K562 (cell line): Measurements from ENCODE around the gene GASK1A. TPM values are rescaled to one million over a fixed set of nuclear protein-coding genes. Genes with fewer than 3 reads are reported as not detected.
A peak's percentile ranks its signal among the peaks of the same experiment; 100 is the strongest.

Source experiments
- ATAC-seq: fragments of 200-7000 bp; cut with Tn5 transposase; 3 replicates; pipeline ENCODE4 v1.9.1; 2020; ENCODE audit warnings: moderate library complexity
- BruUV-seq: library from RNA; stranded (reverse); fragments of 400-500 nt; replicated peaks from 2 replicates; lab custom pipeline; 2021; lab: Mats Ljungman, UMichigan
- CTCF ChIA-PET: fragments of 300-600 bp; formaldehyde crosslinking; extraction: SDS; loops from one replicate; lab custom pipeline; 2021; ENCODE audit warnings: low intra/inter-chr PET ratio; lab: Yijun Ruan, JAX
- POLR2A ChIA-PET: fragments of 300-600, 350-650 bp; sonication (Branson Sonifier 250); formaldehyde crosslinking; extraction: SDS; loops from one replicate; lab custom pipeline; 2021; ENCODE audit warnings: antibody characterized with exemption, inconsistent platforms; lab: Yijun Ruan, JAX
- DNase-seq, 4 experiments: peaks; one replicate each; pipeline versions ENCODE4 v3.0.0 to v3.0.0-alpha.2; 2011 to 2018; ENCODE audit warnings: low spot score in 3 of 4, mixed read lengths in 3 of 4; ENCODE audit errors: extremely low read depth in 1 of 4
- FAIRE-seq: peaks from 2 replicates; lab custom pipeline; 2011; peaks lifted over from hg19 to GRCh38; lab: Jason Lieb, UNC
- H2AFZ ChIP-seq: 2 replicates; pipeline ENCODE4 v1.6.0; 2011; ENCODE audit warnings: low read depth, low read length, control low read depth, inconsistent platforms
- H3K27ac ChIP-seq: fragments of 200-600 bp; 3 replicates; pipeline ENCODE4 v1.8.0; 2011; ENCODE audit warnings: low read depth, mild to moderate bottlenecking, control low read depth, inconsistent platforms, low read length, moderate library complexity, mixed read lengths; ENCODE audit errors: extremely low read depth
- H3K27me3 ChIP-seq, 2 experiments: fragments of 300-600 bp in 1 of 2; 2 replicates in 1 of 2; 3 replicates in 1 of 2; pipeline versions ENCODE4 v1.6.0 to v1.8.0; 2011; ENCODE audit warnings: inconsistent platforms in 2 of 2, low read length in 2 of 2, mild to moderate bottlenecking in 1 of 2, mixed read lengths in 1 of 2, moderate library complexity in 1 of 2; ENCODE audit not compliant: control insufficient read depth in 2 of 2, insufficient read depth in 2 of 2
- H3K36me3 ChIP-seq: fragments of 300-600 bp; 3 replicates; pipeline ENCODE4 v1.8.0; 2011; ENCODE audit warnings: mild to moderate bottlenecking, low read length, inconsistent platforms; ENCODE audit not compliant: control insufficient read depth, insufficient read depth
- H3K4me1 ChIP-seq, 2 experiments: fragments of 200-600 bp in 1 of 2; replicated peaks in 1 of 2; 2 replicates in 1 of 2; 3 replicates in 1 of 2; pipeline versions ENCODE4 v1.5.1 to v1.8.0; 2011; ENCODE audit warnings: inconsistent platforms in 2 of 2, low read length in 2 of 2, mild to moderate bottlenecking in 1 of 2, mixed read lengths in 1 of 2, moderate library complexity in 1 of 2; ENCODE audit not compliant: control insufficient read depth in 2 of 2, insufficient read depth in 2 of 2
- H3K4me2 ChIP-seq: 2 replicates; pipeline ENCODE4 v1.6.1; 2011; ENCODE audit warnings: low read length, control low read depth, inconsistent platforms, mixed read lengths; ENCODE audit not compliant: insufficient read depth
- H3K4me3 ChIP-seq: fragments of 200-600 bp; sonication (generic), shearing (Covaris generic); 2 replicates; pipeline ENCODE4 v1.5.1; 2016; ENCODE audit warnings: control low read depth, inconsistent platforms
- H3K79me2 ChIP-seq: fragments of 200-600 bp; 3 replicates; pipeline ENCODE4 v1.8.0; 2011; ENCODE audit warnings: low read length, inconsistent platforms; ENCODE audit not compliant: control insufficient read depth, insufficient read depth
- H3K9ac ChIP-seq, 2 experiments: 2 replicates each; pipeline versions ENCODE4 v1.6.0 to v1.6.1; 2011; ENCODE audit warnings: low read depth in 2 of 2, low read length in 2 of 2, control low read depth in 1 of 2, inconsistent platforms in 1 of 2, mild to moderate bottlenecking in 1 of 2, mixed read lengths in 1 of 2; ENCODE audit not compliant: insufficient read depth in 1 of 2
- H3K9me1 ChIP-seq: one replicate; pipeline ENCODE4 v1.6.0; 2011; ENCODE audit warnings: inconsistent platforms, mild to moderate bottlenecking, low read length, moderate library complexity; ENCODE audit not compliant: control insufficient read depth, insufficient read depth
- H3K9me3 ChIP-seq: replicated peaks from 2 replicates; pipeline ENCODE4 v1.5.1; 2011; ENCODE audit warnings: low read depth, low read length, inconsistent platforms; ENCODE audit not compliant: control insufficient read depth, insufficient read depth
- H4K20me1 ChIP-seq: replicated peaks from 2 replicates; pipeline ENCODE4 v1.6.1; 2011; ENCODE audit warnings: low read length, inconsistent platforms, mixed read lengths; ENCODE audit not compliant: control insufficient read depth, insufficient read depth
- ATF1 ChIP-seq, 2 experiments: fragments of 450-650 bp in 1 of 2; IDR thresholded peaks; 2 replicates each; pipeline ENCODE4 v1.6.1; 2016; ENCODE audit warnings: missing compliant biosample characterization in 1 of 2, missing genetic modification characterization in 1 of 2
- CC2D1A ChIP-seq: fragments of 450-650 bp; IDR thresholded peaks from 2 replicates; pipeline ENCODE4 v1.6.1; 2017; ENCODE audit warnings: mild to moderate bottlenecking
- COPS2 ChIP-seq: fragments of 450-650 bp; conservative IDR thresholded peaks from 2 replicates; pipeline ENCODE4 v1.6.1; 2016; ENCODE audit warnings: mild to moderate bottlenecking, moderate library complexity
- CREB1 ChIP-seq, 2 experiments: sonication (generic) in 1 of 2; formaldehyde crosslinking in 1 of 2; IDR thresholded peaks; 2 replicates each; pipeline versions ENCODE4 v1.6.1 to v1.8.0; 2012 to 2022; ENCODE audit warnings: inconsistent platforms in 1 of 2, mild to moderate bottlenecking in 1 of 2, missing genetic modification reagents in 1 of 2, moderate library complexity in 1 of 2
- CREM ChIP-seq: IDR thresholded peaks from 2 replicates; pipeline ENCODE4 v1.6.1; 2014; ENCODE audit warnings: antibody characterized with exemption, low read depth
- CTBP1 ChIP-seq: fragments of 450-650 bp; IDR thresholded peaks from 2 replicates; pipeline ENCODE4 v1.6.1; 2016; ENCODE audit warnings: borderline replicate concordance
- MECOM ChIP-seq: fragments of 250-450 bp; sonication (Bioruptor Pico); IDR thresholded peaks from 2 replicates; pipeline ENCODE4 v1.8.0; 2022; ENCODE audit warnings: inconsistent platforms
- MIER1 ChIP-seq: fragments of 450-650 bp; IDR thresholded peaks from 2 replicates; pipeline ENCODE4 v1.6.1; 2016; ENCODE audit warnings: antibody characterized with exemption, mild to moderate bottlenecking, low read depth
- ZNF12 ChIP-seq: sonication (generic); formaldehyde crosslinking; IDR thresholded peaks from 2 replicates; pipeline ENCODE4 v1.4.0; 2020; ENCODE audit warnings: mild to moderate bottlenecking, missing genetic modification reagents
- WGBS: fragments of 100-300 bp; shearing (Covaris generic); methylation state at CpG from one replicate; pipeline ENCODE4 v1.1.6; 2016; ENCODE audit warnings: low coverage, mixed read lengths; ENCODE audit not compliant: insufficient coverage; ENCODE audit errors: missing lambda C conversion rate; 5-methylcytosine and 5-hydroxymethylcytosine counted together
- in situ Hi-C: fragments of 300-500 bp; cut with MboI; formaldehyde crosslinking; loops from 4 replicates; pipeline ENCODE4 v1.15.0; 2018; ENCODE audit warnings: inconsistent platforms, mixed read lengths
- intact Hi-C: fragments of 100-400 bp; cut with micrococcal nuclease; formaldehyde crosslinking; loops from 2 replicates; pipeline ENCODE4 v1.14.2; 2022
- polyA plus RNA-seq, 8 experiments: library from polyadenylated mRNA; depleted of rRNA in 4 of 8; stranded (reverse) in 5 of 8; unstranded in 3 of 8; fragments of >200 nt; fragmentation: Nextera tagmentation in 2 of 8; fragmentation: Illumina TruSeq in 1 of 8; extraction: Ambion mirVana in 2 of 8; extraction: Trizol in 1 of 8; gene quantifications; 2 replicates each; pipeline versions ENCODE4 v1.2.1 to v1.2.3, GENCODE V29; 2011 to 2014; ENCODE audit warnings: inconsistent platforms in 1 of 8, missing spikeins in 1 of 8
- total RNA-seq, 7 experiments: library from RNA; depleted of rRNA in 6 of 7; stranded (reverse); fragments of >200 nt in 6 of 7; fragmentation: Illumina TruSeq in 2 of 7; extraction: Trizol in 2 of 7; gene quantifications; 2 replicates each; pipeline versions ENCODE4 v1.2.1 to v1.2.3, GENCODE V29; 2011 to 2021; ENCODE audit warnings: low replicate concordance in 1 of 7
- TF ChIP-seq, protein P1 (sequence below): fragments of 450-650 bp; formaldehyde crosslinking; IDR thresholded peaks from 2 replicates; pipeline ENCODE4 v1.4.0; 2022; ENCODE audit warnings: mild to moderate bottlenecking, moderate library complexity
- TF ChIP-seq, protein P2 (sequence below): fragments of 250-450 bp; sonication (Bioruptor Pico); IDR thresholded peaks from 2 replicates; pipeline ENCODE4 v1.4.0; 2020
- TF ChIP-seq, protein P3 (sequence below): fragments of 250-450 bp; sonication (Bioruptor Pico); IDR thresholded peaks from 2 replicates; pipeline ENCODE4 v1.5.1; 2021; ENCODE audit warnings: mild to moderate bottlenecking

Gene GASK1A
- total and polyA plus RNA-seq, 9 of the 15 experiments (the other 6 are each of a cell fraction or from before 2014, with no cell fraction given): 0.04 to 0.11 (median 0.05) TPM; not detected in 5

DNA sequence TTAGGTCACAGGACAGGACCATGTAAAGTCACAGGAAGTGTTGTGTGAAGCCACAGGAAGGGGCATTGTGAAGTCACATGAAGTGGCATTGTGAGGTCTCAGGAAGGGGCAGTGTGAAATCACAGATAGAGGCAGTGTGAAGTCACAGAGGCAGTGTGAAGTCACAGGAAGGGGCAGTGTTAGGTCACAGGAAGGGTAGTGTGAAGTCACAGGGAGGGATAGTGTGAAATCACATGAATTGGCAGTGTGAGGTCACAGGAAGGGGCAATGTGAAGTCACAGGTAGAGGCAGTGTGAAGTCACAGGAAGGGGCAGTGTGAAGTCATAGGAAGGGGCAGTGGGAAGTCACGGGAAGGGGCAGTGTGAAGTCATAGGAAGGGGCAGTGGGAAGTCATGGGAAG is 37.9 kb downstream of the GASK1A start:
- no peak overlapping the region for H3K4me2 ChIP-seq
- H4K20me1 ChIP-seq: no peaks in the 10 kb centered on the region
- H3K9me1 ChIP-seq: no peaks in the 10 kb centered on the region
- no peak overlapping the region for H3K4me3 ChIP-seq
- no peak for ATAC-seq
- H3K79me2 ChIP-seq: no peaks in the 10 kb centered on the region
- no peak overlapping the region for H3K27ac ChIP-seq
- ChIA-PET CTCF (no interaction called here), POLR2A (no interaction called here)
- H3K36me3 ChIP-seq: no peaks in the 10 kb centered on the region
- no peak overlapping the region for H2AFZ ChIP-seq
- intact Hi-C loops (no loop called here), in situ Hi-C loops (no loop called here)
- FAIRE-seq: no peak
- DNase-seq: no peak
- no peaks in the 10 kb centered on the region for H3K4me1 ChIP-seq
- TF ChIP-seq CREB1 (IDR thresholded peaks at IDR 0.05): 0 out of 2 replicates have a peak, but pooled peaks have one; percentile 21
- TF ChIP-seq CREB1 (CRISPR knock-in tag; IDR thresholded peaks at IDR 0.05): no peak
- TF ChIP-seq MECOM (CRISPR knock-in tag): no peak
- 0 out of 5 replicates have a peak, but pooled peaks cover 0 to 3% of the 10 kb centered on the region in 2 experiments for H3K27me3 ChIP-seq
- BruUV-seq: no TSS peak
- no peaks in the 10 kb centered on the region; the same call in 1 of the 2 replicates for H3K9me3 ChIP-seq
- WGBS: 0% methylated on average over 1 of the region's 1 CpG
- H3K9ac ChIP-seq: no peak overlapping the region

DNA sequence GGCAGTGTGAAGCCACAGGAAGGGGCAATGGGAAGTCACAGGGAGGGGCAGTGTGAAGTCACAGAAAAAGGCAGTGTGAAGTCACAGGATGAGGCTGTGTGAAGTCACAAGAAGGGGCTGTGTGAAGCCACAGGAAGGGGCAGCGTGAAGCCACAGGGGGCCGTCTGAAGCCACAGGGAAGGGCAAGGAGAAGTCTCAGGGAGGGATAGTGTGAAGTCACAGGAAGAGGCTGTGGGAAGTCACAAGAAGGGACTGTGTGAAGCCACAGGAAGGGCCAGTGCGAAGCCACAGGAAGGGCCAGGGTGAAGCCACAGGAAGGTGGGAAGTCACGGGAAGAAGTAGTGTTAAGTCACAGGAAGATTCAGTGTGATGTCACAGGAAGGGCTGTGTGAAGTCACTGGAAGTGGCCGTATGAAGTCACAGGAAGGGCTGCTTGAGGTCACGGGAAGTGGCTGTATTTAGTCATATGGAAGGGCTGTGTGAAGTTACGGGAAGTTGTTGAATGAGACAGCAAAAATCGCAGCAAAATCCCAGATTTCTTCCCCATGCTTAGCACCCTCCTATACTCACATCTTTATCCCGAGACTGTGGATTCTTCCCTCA is 38.6 kb downstream of the GASK1A start:
- Histone ChIP-seq H3K9me3 (no peaks in the 10 kb centered on the region; the same call in 1 of the 2 replicates), H3K4me1 (no peaks in the 10 kb centered on the region), H3K4me2 (no peak overlapping the region), H3K79me2 (no peaks in the 10 kb centered on the region), H3K27me3 (0 out of 5 replicates have a peak, but pooled peaks cover 0 to 3% of the 10 kb centered on the region in 2 experiments), H2AFZ (no peak overlapping the region), H3K9ac (no peak overlapping the region), H3K27ac (no peak overlapping the region), H4K20me1 (no peaks in the 10 kb centered on the region), H3K4me3 (no peak overlapping the region), H3K36me3 (no peaks in the 10 kb centered on the region), H3K9me1 (no peaks in the 10 kb centered on the region)
- no peak for FAIRE-seq
- intact Hi-C loops: no loop called here
- no TSS peak for BruUV-seq
- WGBS: under 1% methylated on average over 9 of the region's 9 CpGs
- in situ Hi-C loops: no loop called here
- no peak for ATAC-seq
- no peak for DNase-seq
- ChIA-PET CTCF (no interaction called here), POLR2A (no interaction called here)
- TF ChIP-seq CTBP1 (no peak), MIER1 (no peak), COPS2 (no peak), ATF1 (CRISPR knock-in tag; IDR thresholded peaks at IDR 0.05) (no peak), ATF1 (tag; IDR thresholded peaks at IDR 0.05) (peak; percentile 26; the same call in 1 of the 2 replicates), CREB1 (IDR thresholded peaks at IDR 0.05) (peak; percentile 65), CREB1 (CRISPR knock-in tag; IDR thresholded peaks at IDR 0.05) (peak; percentile 29; the same call in 1 of the 2 replicates), CC2D1A (no peak), CREM (peak; percentile 76), ZNF12 (CRISPR knock-in tag) (no peak)
- TF ChIP-seq, protein P1, sequence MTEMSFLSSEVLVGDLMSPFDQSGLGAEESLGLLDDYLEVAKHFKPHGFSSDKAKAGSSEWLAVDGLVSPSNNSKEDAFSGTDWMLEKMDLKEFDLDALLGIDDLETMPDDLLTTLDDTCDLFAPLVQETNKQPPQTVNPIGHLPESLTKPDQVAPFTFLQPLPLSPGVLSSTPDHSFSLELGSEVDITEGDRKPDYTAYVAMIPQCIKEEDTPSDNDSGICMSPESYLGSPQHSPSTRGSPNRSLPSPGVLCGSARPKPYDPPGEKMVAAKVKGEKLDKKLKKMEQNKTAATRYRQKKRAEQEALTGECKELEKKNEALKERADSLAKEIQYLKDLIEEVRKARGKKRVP (CRISPR knock-in tag): no peak
- TF ChIP-seq, protein P2, sequence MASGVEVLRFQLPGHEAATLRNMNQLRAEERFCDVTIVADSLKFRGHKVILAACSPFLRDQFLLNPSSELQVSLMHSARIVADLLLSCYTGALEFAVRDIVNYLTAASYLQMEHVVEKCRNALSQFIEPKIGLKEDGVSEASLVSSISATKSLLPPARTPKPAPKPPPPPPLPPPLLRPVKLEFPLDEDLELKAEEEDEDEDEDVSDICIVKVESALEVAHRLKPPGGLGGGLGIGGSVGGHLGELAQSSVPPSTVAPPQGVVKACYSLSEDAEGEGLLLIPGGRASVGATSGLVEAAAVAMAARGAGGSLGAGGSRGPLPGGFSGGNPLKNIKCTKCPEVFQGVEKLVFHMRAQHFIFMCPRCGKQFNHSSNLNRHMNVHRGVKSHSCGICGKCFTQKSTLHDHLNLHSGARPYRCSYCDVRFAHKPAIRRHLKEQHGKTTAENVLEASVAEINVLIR (CRISPR knock-in tag): peak; percentile 49
- TF ChIP-seq, protein P3, sequence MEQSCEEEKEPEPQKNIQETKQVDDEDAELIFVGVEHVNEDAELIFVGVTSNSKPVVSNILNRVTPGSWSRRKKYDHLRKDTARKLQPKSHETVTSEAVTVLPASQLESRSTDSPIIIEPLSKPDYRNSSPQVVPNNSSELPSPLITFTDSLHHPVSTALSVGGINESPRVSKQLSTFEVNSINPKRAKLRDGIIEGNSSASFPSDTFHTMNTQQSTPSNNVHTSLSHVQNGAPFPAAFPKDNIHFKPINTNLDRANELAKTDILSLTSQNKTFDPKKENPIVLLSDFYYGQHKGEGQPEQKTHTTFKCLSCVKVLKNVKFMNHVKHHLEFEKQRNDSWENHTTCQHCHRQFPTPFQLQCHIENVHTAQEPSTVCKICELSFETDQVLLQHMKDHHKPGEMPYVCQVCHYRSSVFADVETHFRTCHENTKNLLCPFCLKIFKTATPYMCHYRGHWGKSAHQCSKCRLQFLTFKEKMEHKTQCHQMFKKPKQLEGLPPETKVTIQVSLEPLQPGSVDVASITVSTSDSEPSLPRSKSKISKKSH (CRISPR knock-in tag): no peak
